Mesendoderm (in vitro differentiated cells): ENCODE results near the gene ATF1.

Experiments
- DNase-seq: peaks from one replicate; pipeline ENCODE4 v3.0.0; 2013
- H2AK5ac ChIP-seq: 2 replicates; pipeline ENCODE4 v1.6.1; 2013; ENCODE audit warnings: low read length, inconsistent platforms
- H2BK120ac ChIP-seq: 2 replicates; pipeline ENCODE4 v1.6.1; 2013; ENCODE audit warnings: low read depth, mild to moderate bottlenecking, low read length, moderate library complexity, mixed read lengths
- H2BK15ac ChIP-seq: replicated peaks from 2 replicates; pipeline ENCODE4 v1.6.1; 2013; ENCODE audit warnings: low read depth, mild to moderate bottlenecking, moderate library complexity
- H2BK5ac ChIP-seq: 2 replicates; pipeline ENCODE4 v1.6.1; 2013; ENCODE audit warnings: low read length, inconsistent platforms
- H3K18ac ChIP-seq: 2 replicates; pipeline ENCODE4 v1.6.1; 2013; ENCODE audit warnings: mild to moderate bottlenecking, low read length, mixed read lengths
- H3K23ac ChIP-seq: one replicate; pipeline ENCODE4 v1.6.1; 2013; ENCODE audit warnings: low read length
- H3K27ac ChIP-seq: 2 replicates; pipeline ENCODE4 v1.5.1; 2013; ENCODE audit warnings: low read depth, mild to moderate bottlenecking, inconsistent platforms, low read length, moderate library complexity
- H3K27me3 ChIP-seq: 2 replicates; pipeline ENCODE4 v1.6.1; 2013; ENCODE audit warnings: low read length, control low read depth, mild to moderate bottlenecking, inconsistent platforms; ENCODE audit not compliant: insufficient read depth, poor library complexity
- H3K36me3 ChIP-seq: 2 replicates; pipeline ENCODE4 v1.6.1; 2013; ENCODE audit warnings: low read length, inconsistent platforms; ENCODE audit not compliant: control insufficient read depth, insufficient read depth
- H3K4ac ChIP-seq: one replicate; pipeline ENCODE4 v1.6.1; 2013; ENCODE audit warnings: low read depth, mild to moderate bottlenecking, low read length, moderate library complexity
- H3K4me1 ChIP-seq: 2 replicates; pipeline ENCODE4 v1.6.1; 2013; ENCODE audit warnings: low read depth, low read length, inconsistent platforms; ENCODE audit not compliant: control insufficient read depth
- H3K4me2 ChIP-seq: 2 replicates; pipeline ENCODE4 v1.6.1; 2013; ENCODE audit warnings: low read length
- H3K4me3 ChIP-seq: 2 replicates; pipeline ENCODE4 v1.5.1; 2013; ENCODE audit warnings: mild to moderate bottlenecking, low read length
- H3K56ac ChIP-seq: one replicate; pipeline ENCODE4 v1.6.1; 2013; ENCODE audit warnings: low read length
- H3K79me1 ChIP-seq: 2 replicates; pipeline ENCODE4 v1.6.1; 2013; ENCODE audit warnings: low read length, inconsistent platforms
- H3K79me2 ChIP-seq: 2 replicates; pipeline ENCODE4 v1.6.1; 2013; ENCODE audit warnings: mild to moderate bottlenecking, low read length; ENCODE audit not compliant: control insufficient read depth, insufficient read depth
- H3K9ac ChIP-seq: 2 replicates; pipeline ENCODE4 v1.6.1; 2013; ENCODE audit warnings: low read length, inconsistent platforms
- H4K5ac ChIP-seq: one replicate; pipeline ENCODE4 v1.6.1; 2013; ENCODE audit warnings: low read length
- H4K8ac ChIP-seq: one replicate; pipeline ENCODE4 v1.6.1; 2013; ENCODE audit warnings: low read depth, mild to moderate bottlenecking, control low read depth, low read length, moderate library complexity
- WGBS: extraction: QIAGEN DNeasy Blood & Tissue Kit; methylation state at CpG from one replicate; pipeline ENCODE4 v1.1.7; 2013; ENCODE audit warnings: low lambda C conversion rate, missing lambda C conversion rate; ENCODE audit not compliant: insufficient coverage; ENCODE audit errors: extremely low coverage; 5-methylcytosine and 5-hydroxymethylcytosine counted together

ATF1 gene

GRCh38 chr12:50725011-50725942, 38.6 kb upstream of the ATF1 start:
- Histone ChIP-seq H3K79me2 (no peaks in the 10 kb centered on the region), H3K27ac (no peak overlapping the region), H3K9ac (no peak overlapping the region), H2BK15ac (no peak overlapping the region), H3K27me3 (no peaks in the 10 kb centered on the region), H2AK5ac (no peak overlapping the region), H3K4me3 (no peak overlapping the region), H3K4me2 (no peak overlapping the region), H3K23ac (no peak overlapping the region), H4K5ac (no peak overlapping the region), H2BK5ac (no peak overlapping the region), H2BK120ac (no peak overlapping the region), H3K79me1 (no peaks in the 10 kb centered on the region), H3K36me3 (peaks cover 5% of the 10 kb centered on the region), H3K4me1 (no peaks in the 10 kb centered on the region), H3K18ac (no peak overlapping the region), H4K8ac (no peak overlapping the region), H3K4ac (no peak overlapping the region), H3K56ac (no peak overlapping the region)
- DNase-seq: no peak
- 100% methylated on average over 2 of the region's 5 CpGs for WGBS

GRCh38 chr12:50727466-50727865, 36.4 kb upstream of the ATF1 start:
- H3K79me2 ChIP-seq: no peaks in the 10 kb centered on the region
- no peak overlapping the region for H3K56ac ChIP-seq
- H2AK5ac ChIP-seq: no peak overlapping the region
- no peak overlapping the region for H3K18ac ChIP-seq
- H3K4me3 ChIP-seq: no peak overlapping the region
- no peak overlapping the region for H2BK120ac ChIP-seq
- H3K9ac ChIP-seq: no peak overlapping the region
- H3K79me1 ChIP-seq: no peaks in the 10 kb centered on the region
- H3K27me3 ChIP-seq: no peaks in the 10 kb centered on the region
- no peak overlapping the region for H3K23ac ChIP-seq
- no peak overlapping the region for H4K8ac ChIP-seq
- H2BK5ac ChIP-seq: no peak overlapping the region
- no peak overlapping the region for H3K27ac ChIP-seq
- H4K5ac ChIP-seq: no peak overlapping the region
- no peak overlapping the region for H3K4me2 ChIP-seq
- DNase-seq: no peak
- no peaks in the 10 kb centered on the region for H3K4me1 ChIP-seq
- WGBS: no CpG with 5 or more reads among the region's 2 CpGs
- peaks cover 5% of the 10 kb centered on the region for H3K36me3 ChIP-seq
- H2BK15ac ChIP-seq: no peak overlapping the region
- no peak overlapping the region for H3K4ac ChIP-seq

GRCh38 chr12:50728417-50728816, 35.5 kb upstream of the ATF1 start:
- DNase-seq: no peak
- H3K56ac ChIP-seq: no peak overlapping the region
- H2BK5ac ChIP-seq: no peak overlapping the region
- H3K18ac ChIP-seq: no peak overlapping the region
- H3K4me3 ChIP-seq: no peak overlapping the region
- H2BK120ac ChIP-seq: no peak overlapping the region
- H3K79me1 ChIP-seq: no peaks in the 10 kb centered on the region
- H3K23ac ChIP-seq: no peak overlapping the region
- H3K36me3 ChIP-seq: peaks cover 5% of the 10 kb centered on the region
- H3K27ac ChIP-seq: no peak overlapping the region
- no peak overlapping the region for H3K4ac ChIP-seq
- H2AK5ac ChIP-seq: no peak overlapping the region
- H3K4me1 ChIP-seq: no peaks in the 10 kb centered on the region
- no peaks in the 10 kb centered on the region for H3K79me2 ChIP-seq
- H3K4me2 ChIP-seq: no peak overlapping the region
- H3K9ac ChIP-seq: no peak overlapping the region
- no peak overlapping the region for H2BK15ac ChIP-seq
- H4K5ac ChIP-seq: no peak overlapping the region
- H3K27me3 ChIP-seq: no peaks in the 10 kb centered on the region
- H4K8ac ChIP-seq: no peak overlapping the region
- WGBS: no CpG with 5 or more reads among the region's 7 CpGs

- no peaks in the 10 kb centered on the region for H3K79me1 ChIP-seq
- no peak overlapping the region for H3K4me2 ChIP-seq
- no peak overlapping the region for H3K18ac ChIP-seq
- H3K36me3 ChIP-seq: peaks cover 5% of the 10 kb centered on the region
- H3K79me2 ChIP-seq: no peaks in the 10 kb centered on the region
- H4K8ac ChIP-seq: no peak overlapping the region
- H3K4ac ChIP-seq: no peak overlapping the region
- no peak overlapping the region for H2AK5ac ChIP-seq
- H2BK5ac ChIP-seq: no peak overlapping the region
- H3K27me3 ChIP-seq: no peaks in the 10 kb centered on the region
- no peak for DNase-seq
- H3K27ac ChIP-seq: no peak overlapping the region
- H3K56ac ChIP-seq: no peak overlapping the region
- no peak overlapping the region for H2BK15ac ChIP-seq
- H2BK120ac ChIP-seq: no peak overlapping the region
- no peaks in the 10 kb centered on the region for H3K4me1 ChIP-seq
- no peak overlapping the region for H3K23ac ChIP-seq
- H4K5ac ChIP-seq: no peak overlapping the region
- no peak overlapping the region for H3K4me3 ChIP-seq
- WGBS: no CpG with 5 or more reads among the region's 4 CpGs
- H3K9ac ChIP-seq: no peak overlapping the region
These were observed 35.1 kb upstream of the ATF1 start for GRCh38 chr12:50728841-50729240.

- Histone ChIP-seq H4K8ac (no peak overlapping the region), H3K4me2 (no peak overlapping the region), H4K5ac (no peak overlapping the region), H3K23ac (no peak overlapping the region), H3K4me3 (no peak overlapping the region), H3K56ac (no peak overlapping the region), H3K4ac (no peak overlapping the region), H2BK15ac (no peak overlapping the region), H3K27ac (no peak overlapping the region), H3K79me1 (no peaks in the 10 kb centered on the region), H3K4me1 (no peaks in the 10 kb centered on the region), H3K9ac (no peak overlapping the region), H2BK5ac (no peak overlapping the region), H3K79me2 (no peaks in the 10 kb centered on the region), H2AK5ac (no peak overlapping the region), H3K36me3 (peaks cover 3% of the 10 kb centered on the region), H2BK120ac (no peak overlapping the region), H3K18ac (no peak overlapping the region), H3K27me3 (no peaks in the 10 kb centered on the region)
- WGBS: no CpG with 5 or more reads among the region's 9 CpGs
- DNase-seq: no peak
These were observed 31.3 kb upstream of the ATF1 start for GRCh38 chr12:50732591-50732990.

- Histone ChIP-seq H2BK120ac (no peak overlapping the region), H3K4ac (no peak overlapping the region), H3K4me3 (no peak overlapping the region), H3K4me1 (no peaks in the 10 kb centered on the region), H3K79me2 (no peaks in the 10 kb centered on the region), H3K9ac (no peak overlapping the region), H3K4me2 (no peak overlapping the region), H3K27me3 (no peaks in the 10 kb centered on the region), H2BK5ac (no peak overlapping the region), H2BK15ac (no peak overlapping the region), H4K8ac (no peak overlapping the region), H3K79me1 (no peaks in the 10 kb centered on the region), H3K27ac (no peak overlapping the region), H2AK5ac (no peak overlapping the region), H3K36me3 (peaks cover 3% of the 10 kb centered on the region), H3K56ac (no peak overlapping the region), H3K18ac (no peak overlapping the region), H3K23ac (no peak overlapping the region), H4K5ac (no peak overlapping the region)
- DNase-seq: no peak
- WGBS: no CpG with 5 or more reads among the region's 3 CpGs
These were observed 30.2 kb upstream of the ATF1 start for GRCh38 chr12:50733706-50734105.
